ENCODE results near the gene CYP19A1. TPM values are rescaled to one million over a fixed set of nuclear protein-coding genes. Genes with fewer than 3 reads are reported as not detected.
"Not testable (repeated sequence)": the region's sequence is repeated elsewhere in the genome, so short reads cannot be mapped to it uniquely, and the experiment has no call there.

Gene CYP19A1
- total and polyA plus RNA-seq, 2 experiments from 2014 or later: 1.4 to 35.4 TPM

DNA sequence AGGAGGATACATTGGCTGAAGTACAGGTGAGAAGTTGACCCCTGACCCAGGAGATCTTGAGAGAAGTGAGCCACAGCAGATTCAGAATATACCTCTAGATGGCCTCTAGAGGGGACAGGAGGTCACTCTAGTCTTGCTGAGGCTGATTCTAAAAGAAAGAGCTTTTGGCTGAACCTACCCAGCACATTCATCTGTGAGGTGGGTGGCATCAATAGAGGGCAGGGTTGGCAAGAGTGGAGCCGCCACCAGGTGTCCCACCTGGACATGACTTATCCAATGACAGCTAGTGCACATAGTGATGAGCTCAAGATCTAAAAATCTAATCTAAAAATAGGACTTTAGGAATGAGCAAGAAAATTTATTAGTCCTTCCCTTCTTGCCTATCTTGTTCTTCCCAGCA is 51.6 kb downstream of the CYP19A1 start:
- no peaks in the 10 kb centered on the region for H3K79me2 ChIP-seq
- no peak for DNase-seq (ENCODE audit: low spot score)
- H2AFZ ChIP-seq: no peak overlapping the region
- no peaks in the 10 kb centered on the region for H4K20me1 ChIP-seq (ENCODE audit: insufficient read depth, poor library complexity, severe bottlenecking)
- no peaks in the 10 kb centered on the region for H3K9me3 ChIP-seq (ENCODE audit: low read depth)
- no peaks in the 10 kb centered on the region for H3K9me2 ChIP-seq (replicated peaks; ENCODE audit: insufficient read depth)
- 95% methylated on average over 1 of the region's 1 CpG for WGBS (ENCODE audit: low lambda C conversion rate, missing lambda C conversion rate)
- no peak overlapping the region for H3K27ac ChIP-seq
- no peaks in the 10 kb centered on the region for H3K36me3 ChIP-seq (replicated peaks; ENCODE audit: insufficient read depth, low read depth)
- no peak overlapping the region for H3K4me2 ChIP-seq
- peaks cover 19% of the 10 kb centered on the region for H3K4me1 ChIP-seq (ENCODE audit: insufficient read depth)
- TF ChIP-seq CTCF (IDR thresholded peaks at IDR 0.05; ENCODE audit: poor library complexity) (peak; percentile 5), EZH2 (IDR thresholded peaks at IDR 0.05; ENCODE audit: borderline replicate concordance) (no peak)
- no peaks in the 10 kb centered on the region for H3K27me3 ChIP-seq
- no peak overlapping the region for H3K4me3 ChIP-seq

DNA sequence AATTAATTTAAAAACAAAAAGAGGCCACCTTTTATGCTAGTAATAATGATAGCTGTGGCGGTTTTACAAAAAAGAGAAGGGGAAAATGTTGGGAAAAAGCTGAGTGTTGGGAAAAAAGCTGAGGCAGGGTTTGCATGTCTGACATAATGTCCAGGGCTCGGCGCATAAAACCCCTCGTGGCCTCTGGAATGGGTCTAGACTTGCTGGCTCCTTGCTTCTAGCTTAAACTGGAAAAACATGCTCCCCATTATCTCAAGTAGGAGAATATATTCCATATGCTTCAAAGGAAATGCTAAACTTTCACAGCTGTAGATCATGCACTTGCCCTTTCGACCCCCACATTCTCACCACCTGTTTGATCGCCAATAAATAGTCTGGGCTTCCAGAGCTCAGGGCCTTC is 53.0 kb downstream of the CYP19A1 start:
- Histone ChIP-seq H4K20me1 (ENCODE audit: insufficient read depth, poor library complexity, severe bottlenecking) (no peaks in the 10 kb centered on the region), H3K79me2 (no peaks in the 10 kb centered on the region), H3K36me3 (replicated peaks; ENCODE audit: insufficient read depth, low read depth) (no peaks in the 10 kb centered on the region), H3K9me3 (ENCODE audit: low read depth) (no peaks in the 10 kb centered on the region), H3K9me2 (replicated peaks; ENCODE audit: insufficient read depth) (no peaks in the 10 kb centered on the region), H3K4me2 (no peak overlapping the region), H3K4me1 (ENCODE audit: insufficient read depth) (peaks cover 19% of the 10 kb centered on the region), H3K27me3 (no peaks in the 10 kb centered on the region), H3K4me3 (no peak overlapping the region), H3K27ac (no peak overlapping the region), H2AFZ (no peak overlapping the region)
- 66% methylated on average over 6 of the region's 6 CpGs for WGBS (ENCODE audit: low lambda C conversion rate, missing lambda C conversion rate)
- DNase-seq (ENCODE audit: low spot score): no peak
- TF ChIP-seq EZH2 (IDR thresholded peaks at IDR 0.05; ENCODE audit: borderline replicate concordance): no peak
- TF ChIP-seq EZH2phosphoT487 (IDR thresholded peaks at IDR 0.05; ENCODE audit: low read depth, severe bottlenecking, unreplicated experiment): no peak
- no peak for TF ChIP-seq CTCF (IDR thresholded peaks at IDR 0.05; ENCODE audit: poor library complexity)

- H3K9me2 ChIP-seq (replicated peaks; ENCODE audit: insufficient read depth): no peaks in the 10 kb centered on the region
- H3K4me3 ChIP-seq: no peak overlapping the region
- H2AFZ ChIP-seq: no peak overlapping the region
- H3K4me2 ChIP-seq: no peak overlapping the region
- no peak for DNase-seq (ENCODE audit: low spot score)
- no peaks in the 10 kb centered on the region for H3K9me3 ChIP-seq (ENCODE audit: low read depth)
- 94% methylated on average over 6 of the region's 6 CpGs for WGBS (ENCODE audit: low lambda C conversion rate, missing lambda C conversion rate)
- H3K79me2 ChIP-seq: no peaks in the 10 kb centered on the region
- H3K36me3 ChIP-seq (replicated peaks; ENCODE audit: insufficient read depth, low read depth): no peaks in the 10 kb centered on the region
- H3K4me1 ChIP-seq (ENCODE audit: insufficient read depth): peaks cover 19% of the 10 kb centered on the region
- no peaks in the 10 kb centered on the region for H4K20me1 ChIP-seq (ENCODE audit: insufficient read depth, poor library complexity, severe bottlenecking)
- H3K27me3 ChIP-seq: no peaks in the 10 kb centered on the region
- no peak overlapping the region for H3K27ac ChIP-seq
- no peak for TF ChIP-seq CTCF (IDR thresholded peaks at IDR 0.05; ENCODE audit: poor library complexity)
- no peak for TF ChIP-seq EZH2phosphoT487 (IDR thresholded peaks at IDR 0.05; ENCODE audit: low read depth, severe bottlenecking, unreplicated experiment)
- TF ChIP-seq EZH2 (IDR thresholded peaks at IDR 0.05; ENCODE audit: borderline replicate concordance): no peak
These were observed 53.5 kb downstream of the CYP19A1 start for GRCh38 chr15:51284871-51285270.

GRCh38 chr15:51283026-51283425 is 55.4 kb downstream of the CYP19A1 start:
- WGBS (ENCODE audit: low lambda C conversion rate, missing lambda C conversion rate): 95% methylated on average over 6 of the region's 6 CpGs
- Histone ChIP-seq H3K27me3 (peaks cover 4% of the 10 kb centered on the region), H3K27ac (no peak overlapping the region), H4K20me1 (ENCODE audit: insufficient read depth, poor library complexity, severe bottlenecking) (no peaks in the 10 kb centered on the region), H3K9me3 (ENCODE audit: low read depth) (no peaks in the 10 kb centered on the region), H3K4me1 (ENCODE audit: insufficient read depth) (peaks cover 9% of the 10 kb centered on the region), H3K36me3 (replicated peaks; ENCODE audit: insufficient read depth, low read depth) (no peaks in the 10 kb centered on the region), H3K79me2 (no peaks in the 10 kb centered on the region), H3K9me2 (replicated peaks; ENCODE audit: insufficient read depth) (no peaks in the 10 kb centered on the region), H3K4me2 (no peak overlapping the region), H2AFZ (no peak overlapping the region), H3K4me3 (no peak overlapping the region)
- DNase-seq (ENCODE audit: low spot score): no peak
- TF ChIP-seq EZH2phosphoT487 (IDR thresholded peaks at IDR 0.05; ENCODE audit: low read depth, severe bottlenecking, unreplicated experiment): no peak
- no peak for TF ChIP-seq EZH2 (IDR thresholded peaks at IDR 0.05; ENCODE audit: borderline replicate concordance)

- not testable (repeated sequence) for H3K79me2 ChIP-seq; H4K20me1 ChIP-seq (ENCODE audit: insufficient read depth, poor library complexity, severe bottlenecking); H3K4me1 ChIP-seq (ENCODE audit: insufficient read depth); H3K4me2 ChIP-seq; H3K9me2 ChIP-seq (replicated peaks; ENCODE audit: insufficient read depth); H3K36me3 ChIP-seq (replicated peaks; ENCODE audit: insufficient read depth, low read depth); H2AFZ ChIP-seq; H3K9me3 ChIP-seq (ENCODE audit: low read depth); H3K4me3 ChIP-seq; H3K27me3 ChIP-seq
- peak; percentile 24 for DNase-seq (ENCODE audit: low spot score)
- H3K27ac ChIP-seq: peak overlapping the region; percentile 69
- 44% methylated on average over 2 of the region's 2 CpGs for WGBS (ENCODE audit: low lambda C conversion rate, missing lambda C conversion rate)
These were observed 56.2 kb downstream of the CYP19A1 start for GRCh38 chr15:51282241-51282640.
